GM10248 (cell line): ENCODE measurements around the gene MGME1.

Source experiments
- CTCF ChIA-PET: fragments of 300-600 bp; sonication (Branson Sonifier 250); formaldehyde crosslinking; extraction: SDS; loops from one replicate; lab custom pipeline; 2021; ENCODE audit warnings: antibody characterized with exemption; lab: Yijun Ruan, JAX
- POLR2A ChIA-PET: fragments of 350-650 bp; sonication (Branson Sonifier 250); formaldehyde crosslinking; extraction: SDS; loops from one replicate; lab custom pipeline; 2020; ENCODE audit warnings: antibody characterized with exemption; lab: Yijun Ruan, JAX
- DNase-seq: peaks from one replicate; pipeline ENCODE4 v3.0.0; 2012; ENCODE audit errors: extremely low spot score
- CTCF ChIP-seq: IDR thresholded peaks from 2 replicates; pipeline ENCODE4 v1.5.1; 2012; ENCODE audit warnings: mild to moderate bottlenecking, low read depth; ENCODE audit errors: extremely low read depth, missing control alignments, control extremely low read depth

Gene MGME1

GRCh38 chr20:17928211-17928611, 40.6 kb upstream of the MGME1 start:
- no peak for DNase-seq
- ChIA-PET POLR2A (no interaction called here), CTCF (interaction anchor here (3.4 kb wide), 1 partner anchor 10 kb away, joined by 22 read pairs; no protein-coding TSS in a partner anchor)
- TF ChIP-seq CTCF, result no peak

GRCh38 chr20:17928633-17929311, 40.0 kb upstream of the MGME1 start:
- no peak for DNase-seq
- CTCF ChIA-PET, result interaction anchor here (0.9 to 3.4 kb wide), 2 partner anchors 10 to 27 kb away, joined by 3 to 22 read pairs; no protein-coding TSS in a partner anchor
- TF ChIP-seq CTCF, result no peak
- POLR2A ChIA-PET, result no interaction called here

- no peak for TF ChIP-seq CTCF
- DNase-seq, result no peak
- POLR2A ChIA-PET, result no interaction called here
- CTCF ChIA-PET, result interaction anchor here (1.4 kb wide), 2 partner anchors 12 to 25 kb away, joined by 3 read pairs; no protein-coding TSS in a partner anchor
Measured at GRCh38 chr20:17931513-17931912, 37.3 kb upstream of the MGME1 start.

- DNase-seq, result no peak
- ChIA-PET CTCF (interaction anchor here (0.7 to 1.4 kb wide), 3 partner anchors 10 to 250 kb away, joined by 3 to 4 read pairs (median 3); partner anchors contain the start of gene RRBP1), POLR2A (no interaction called here)
- TF ChIP-seq CTCF, result no peak
Measured at GRCh38 chr20:17932396-17932795, 36.4 kb upstream of the MGME1 start.

- no peak for DNase-seq
- no peak for TF ChIP-seq CTCF
- ChIA-PET POLR2A (no interaction called here), CTCF (interaction anchor here (0.7 to 1.4 kb wide), 2 partner anchors 9 to 251 kb away, joined by 3 to 4 read pairs; partner anchors contain the start of gene RRBP1)
Measured at GRCh38 chr20:17933121-17933520, 35.7 kb upstream of the MGME1 start.

- POLR2A ChIA-PET, result no interaction called here
- no peak for TF ChIP-seq CTCF
- CTCF ChIA-PET, result interaction anchor here (1.2 to 1.4 kb wide), 2 partner anchors 9 to 429 kb away, joined by 4 read pairs; no protein-coding TSS in a partner anchor
Measured at GRCh38 chr20:17933711-17934110, 35.1 kb upstream of the MGME1 start.

More at GRCh38 chr20:17933711-17934110, 35.1 kb upstream of the MGME1 start:
- DNase-seq, result no peak
